GM21390 (cell line): ENCODE measurements around the gene SHROOM2.
A peak's percentile ranks its signal among the peaks of the same experiment; 100 is the strongest.

Experiments used
- ATAC-seq: cut with Tn5 transposase; IDR thresholded peaks from one replicate; pipeline ENCODE4 v1.9.1; 2021; ENCODE audit not compliant: unreplicated experiment

The SHROOM2 gene

GRCh38 chrX:9992061-9992460, 205.8 kb downstream of the SHROOM2 start:
- no peak for ATAC-seq

GRCh38 chrX:9992724-9993123, 206.5 kb downstream of the SHROOM2 start:
- ATAC-seq, result no peak

- ATAC-seq, result peak; percentile 70
Observed at GRCh38 chrX:9995855-9996339, 209.7 kb downstream of the SHROOM2 start.

- ATAC-seq, result no peak
Observed at GRCh38 chrX:9997041-9997440, 210.8 kb downstream of the SHROOM2 start.

GRCh38 chrX:9997524-9997923, 211.3 kb downstream of the SHROOM2 start:
- ATAC-seq, result no peak
